SKM-1 (cell line): ENCODE measurements around the gene GAGE13.
"Not testable (repeated sequence)": the region's sequence is repeated elsewhere in the genome, so short reads cannot be mapped to it uniquely, and the experiment has no call there.

ENCODE experiments used
- DNase-seq: peaks from one replicate; lab custom pipeline; 2025; ENCODE audit not compliant: unreplicated experiment; lab: John Stamatoyannopoulos, UW

The GAGE13 gene

GRCh38 chrX:49331282-49331681 lies at the start of gene GAGE13:
GAGE13 (plus strand) TSS chrX:49331582; CDS start chrX:49332738, 1,156 bp downstream.
- DNase-seq = not testable (repeated sequence)

- no peak for DNase-seq
Observed at GRCh38 chrX:49282647-49283011, 48.8 kb upstream of the GAGE13 start.

- DNase-seq = no peak
Observed at GRCh38 chrX:49284212-49284611, 47.2 kb upstream of the GAGE13 start.

GRCh38 chrX:49286136-49286535 lies 45.2 kb upstream of the GAGE13 start:
- DNase-seq = no peak

GRCh38 chrX:49286581-49286980 lies 44.8 kb upstream of the GAGE13 start:
- DNase-seq = no peak

- DNase-seq = no peak
Observed at GRCh38 chrX:49287665-49288064, 43.7 kb upstream of the GAGE13 start.

- no peak for DNase-seq
Observed at GRCh38 chrX:49290215-49290614, 41.2 kb upstream of the GAGE13 start.

GRCh38 chrX:49291615-49292337 lies 39.6 kb upstream of the GAGE13 start:
- peak; percentile 6 for DNase-seq

GRCh38 chrX:49292400-49293362 lies 38.7 kb upstream of the GAGE13 start:
- no peak for DNase-seq

GRCh38 chrX:49299293-49299692 lies 32.1 kb upstream of the GAGE13 start:
- DNase-seq = not testable (repeated sequence)

- DNase-seq = no peak
Observed at GRCh38 chrX:49300703-49301102, 30.7 kb upstream of the GAGE13 start.

- DNase-seq = no peak
Observed at GRCh38 chrX:49303346-49303745, 28.0 kb upstream of the GAGE13 start, which contains the start of gene GAGE10. GAGE10 (plus strand) TSS chrX:49303646; CDS start chrX:49304860, 1,214 bp downstream.

- not testable (repeated sequence) for DNase-seq
Observed at GRCh38 chrX:49307775-49308174, 23.6 kb upstream of the GAGE13 start.

GRCh38 chrX:49308604-49309269 lies 22.6 kb upstream of the GAGE13 start:
- DNase-seq = no peak

- DNase-seq = no peak
Observed at GRCh38 chrX:49309401-49309981, 21.9 kb upstream of the GAGE13 start.

- DNase-seq = no peak
Observed at GRCh38 chrX:49310371-49310770, 21.0 kb upstream of the GAGE13 start.

- no peak for DNase-seq
Observed at GRCh38 chrX:49312176-49312575, 19.2 kb upstream of the GAGE13 start.

GRCh38 chrX:49316085-49316484 lies 15.3 kb upstream of the GAGE13 start:
- no peak for DNase-seq

- not testable (repeated sequence) for DNase-seq
Observed at GRCh38 chrX:49321737-49322136, 9.6 kb upstream of the GAGE13 start, which contains the start of gene GAGE12J. GAGE12J (plus strand) TSS chrX:49322037; CDS start chrX:49323194, 1,157 bp downstream.

- DNase-seq = not testable (repeated sequence)
Observed at GRCh38 chrX:49322266-49322665, 9.1 kb upstream of the GAGE13 start.

- not testable (repeated sequence) for DNase-seq
Observed at GRCh38 chrX:49323735-49324134, 7.6 kb upstream of the GAGE13 start.
